Forelimb muscle (tissue), 1 donor: ENCODE measurements around the gene IPO11. TPM values are rescaled to one million over a fixed set of nuclear protein-coding genes. Genes with fewer than 3 reads are reported as not detected.
"Not testable (repeated sequence)": the region's sequence is repeated elsewhere in the genome, so short reads cannot be mapped to it uniquely, and the experiment has no call there.

Experiments used
- DNase-seq: peaks from one replicate; pipeline ENCODE4 v3.0.0-alpha.2; 2013; ENCODE audit warnings: low read depth
- polyA plus RNA-seq: library from polyadenylated mRNA; unstranded; fragments of 120-200 nt; gene quantifications from one replicate; pipeline ENCODE4 v1.2.1, GENCODE V29; 2013; ENCODE audit not compliant: insufficient read length

Gene IPO11
- polyA plus RNA-seq, 1 donor: 22.6 TPM

- DNase-seq: no peak
Measured at GRCh38 chr5:62448528-62448927, 36.0 kb downstream of the IPO11 start.

DNA sequence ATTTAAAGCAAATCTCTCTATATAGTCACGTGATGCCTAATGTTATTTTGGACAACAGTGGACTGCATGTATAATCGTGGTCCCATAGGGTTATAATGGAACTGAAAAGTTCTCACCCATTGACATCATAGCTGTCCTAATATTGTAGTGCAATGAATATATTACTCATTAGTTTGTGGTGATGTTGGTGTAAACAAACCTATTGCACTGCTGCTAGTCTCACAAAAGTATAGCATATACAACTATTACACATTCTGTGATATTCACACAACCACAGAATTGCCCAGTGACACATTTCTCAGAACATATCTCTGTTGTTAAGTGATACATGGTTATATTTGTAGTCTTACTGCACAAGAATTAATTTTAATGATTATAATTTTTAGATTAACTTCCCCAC is 37.7 kb downstream of the IPO11 start:
- no peak for DNase-seq

DNA sequence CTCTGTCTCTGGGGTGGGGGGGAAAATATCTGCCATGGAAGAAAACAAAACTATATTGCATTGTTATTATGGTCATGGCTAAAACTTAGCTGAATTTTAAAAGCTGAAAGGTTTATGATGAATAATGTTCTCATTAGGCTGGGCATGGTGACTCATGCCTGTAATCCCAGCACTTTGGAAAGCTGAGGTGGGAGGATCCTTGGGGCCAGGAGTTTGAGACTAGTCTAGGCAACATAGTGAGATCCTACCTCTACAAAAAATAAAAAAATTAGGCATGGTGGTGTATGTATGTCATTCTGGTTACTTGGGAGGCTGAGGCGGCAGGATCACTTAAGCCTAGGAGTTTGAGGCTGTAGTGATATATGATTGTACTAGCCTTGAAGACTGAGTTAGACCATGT is 44.5 kb downstream of the IPO11 start:
- DNase-seq: no peak

DNA sequence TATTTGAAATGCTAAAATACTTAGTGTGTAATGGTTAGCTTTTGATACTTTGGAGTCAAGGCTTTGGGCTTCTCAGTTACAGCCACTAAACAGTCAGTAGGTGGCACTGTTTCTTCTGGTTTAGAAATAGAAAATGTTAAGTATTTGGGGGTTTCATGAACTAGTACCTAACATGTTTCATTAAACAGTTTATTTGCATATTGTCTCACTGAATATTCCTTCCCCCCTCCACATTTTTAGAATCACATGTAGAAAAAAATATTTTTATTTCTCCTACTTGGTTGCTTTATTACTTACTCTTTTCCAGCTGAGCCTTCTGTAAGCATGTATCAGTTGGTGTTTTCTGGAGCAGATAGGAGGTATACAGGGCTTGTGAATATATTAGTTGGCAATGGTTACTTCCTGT is 48.0 kb downstream of the IPO11 start:
- DNase-seq: peak; percentile 17

DNA sequence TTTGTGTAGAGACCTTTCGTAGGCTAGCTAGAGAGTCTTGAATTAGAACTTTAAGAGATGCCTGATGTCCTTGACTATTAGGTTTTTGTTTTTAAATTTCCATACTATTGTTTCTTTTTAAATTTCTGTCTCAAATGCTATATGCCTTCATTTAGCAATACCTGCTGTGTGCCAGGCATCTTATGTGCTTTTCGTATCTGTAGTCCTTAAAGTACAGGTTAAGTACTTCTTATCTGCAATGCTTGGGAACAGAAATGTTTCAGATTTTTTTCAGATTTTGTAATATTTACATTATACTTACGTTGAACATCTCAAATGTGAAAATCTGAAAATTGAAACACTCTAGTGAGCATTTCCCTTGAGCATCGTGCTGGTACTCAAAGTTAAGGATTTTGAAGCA is 49.0 kb downstream of the IPO11 start:
- DNase-seq: no peak

- DNase-seq: no peak
Measured at GRCh38 chr5:62465985-62466925, 53.7 kb downstream of the IPO11 start.

- DNase-seq: no peak
Measured at GRCh38 chr5:62473209-62473608, 60.6 kb downstream of the IPO11 start.

GRCh38 chr5:62475072-62475471 is 62.5 kb downstream of the IPO11 start:
- DNase-seq: no peak

GRCh38 chr5:62477801-62478200 is 65.2 kb downstream of the IPO11 start:
- DNase-seq: no peak

- no peak for DNase-seq
Measured at GRCh38 chr5:62483556-62483955, 71.0 kb downstream of the IPO11 start.

GRCh38 chr5:62486672-62487071 is 74.1 kb downstream of the IPO11 start:
- no peak for DNase-seq

- no peak for DNase-seq
Measured at GRCh38 chr5:62488531-62488930, 76.0 kb downstream of the IPO11 start.

DNA sequence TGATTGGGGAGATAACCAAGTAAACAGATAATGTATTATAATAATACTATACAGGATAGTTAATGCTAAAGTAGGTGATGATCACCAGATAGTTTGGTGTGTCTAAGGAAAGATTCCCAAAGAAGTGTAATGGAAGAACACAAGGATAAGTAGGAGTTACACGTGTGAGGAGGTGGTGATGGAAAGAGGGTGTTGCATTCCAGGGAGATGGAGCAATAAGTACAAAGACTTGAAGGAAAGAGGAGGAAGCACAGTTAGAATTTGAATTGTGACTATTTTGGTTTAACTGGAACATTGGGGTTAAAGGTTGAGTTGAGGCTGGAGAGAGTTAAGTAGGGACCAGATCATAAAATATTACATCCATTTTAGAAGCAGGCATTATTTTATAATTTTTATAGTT is 76.9 kb downstream of the IPO11 start:
- no peak for DNase-seq

- no peak for DNase-seq
Measured at GRCh38 chr5:62494772-62495171, 82.2 kb downstream of the IPO11 start.

DNA sequence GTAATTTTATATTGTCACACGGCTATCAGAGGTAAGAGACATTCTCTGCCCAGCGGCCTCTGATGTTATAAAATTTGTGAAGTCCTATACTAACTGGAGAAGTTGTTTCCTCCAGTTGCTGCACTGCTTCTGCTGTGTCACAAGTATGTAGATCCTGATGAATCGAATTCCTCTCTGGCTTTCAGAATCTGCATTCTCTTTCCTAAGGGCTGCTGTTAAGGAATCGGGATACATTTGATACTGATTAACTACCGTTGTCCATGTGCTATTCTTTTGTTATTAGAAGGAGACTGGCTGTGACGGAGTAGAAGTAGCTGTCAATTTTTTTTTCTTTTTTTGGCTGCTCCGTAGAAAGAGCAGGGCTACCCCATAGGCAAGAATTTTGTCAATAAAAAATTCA is 84.3 kb downstream of the IPO11 start:
- DNase-seq: no peak

DNA sequence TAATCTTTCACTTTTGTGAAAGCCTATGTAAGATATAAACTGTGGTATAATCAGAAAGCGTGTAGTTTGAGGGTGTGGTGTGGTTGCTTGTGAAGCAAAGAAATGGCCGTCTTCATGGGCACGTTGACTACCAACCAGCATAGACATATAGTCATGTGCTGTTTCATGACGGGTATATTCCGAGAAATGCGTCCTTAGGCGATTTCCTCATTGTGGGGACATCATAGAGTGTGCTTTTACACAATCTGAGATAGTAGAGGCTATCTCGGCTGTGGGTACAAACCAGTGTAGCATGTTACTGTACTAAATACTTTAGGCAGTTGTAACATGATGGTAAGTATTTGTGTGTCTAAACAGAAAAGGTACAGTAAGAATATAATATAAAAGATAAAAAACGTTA is 86.4 kb downstream of the IPO11 start:
- no peak for DNase-seq

GRCh38 chr5:62499756-62500155 is 87.2 kb downstream of the IPO11 start:
- no peak for DNase-seq

DNA sequence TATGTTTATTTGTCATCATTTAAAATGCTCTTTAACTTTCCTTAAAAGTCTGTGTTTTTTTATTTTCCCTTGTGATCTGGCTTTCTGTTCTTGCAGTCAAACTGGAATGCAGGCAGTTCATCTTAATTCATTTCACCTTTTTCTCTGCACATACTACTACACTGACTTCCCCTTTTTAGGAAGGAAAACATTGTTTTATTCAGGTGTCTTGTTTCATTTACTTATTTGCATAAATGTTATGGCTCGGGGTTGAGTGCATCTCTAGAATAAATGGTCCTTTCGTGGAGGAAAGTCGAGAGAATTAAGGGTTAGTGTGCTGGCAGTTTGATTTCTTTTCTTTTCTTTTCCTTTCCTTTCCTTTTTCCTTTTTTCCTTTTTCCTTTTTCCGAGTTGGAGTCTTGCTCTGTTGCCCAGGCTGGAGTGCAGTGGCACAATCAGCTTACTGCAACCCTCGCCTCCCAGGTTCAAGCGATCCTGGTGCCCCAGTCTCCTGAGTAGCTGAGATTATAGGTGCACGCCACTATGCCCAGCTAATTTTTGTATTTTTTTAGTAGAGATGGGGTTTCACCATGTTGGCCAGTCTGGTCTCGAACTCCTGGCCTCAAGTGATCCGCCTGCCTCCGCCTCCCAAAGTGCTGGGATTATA is 90.0 kb downstream of the IPO11 start:
- no peak for DNase-seq

DNA sequence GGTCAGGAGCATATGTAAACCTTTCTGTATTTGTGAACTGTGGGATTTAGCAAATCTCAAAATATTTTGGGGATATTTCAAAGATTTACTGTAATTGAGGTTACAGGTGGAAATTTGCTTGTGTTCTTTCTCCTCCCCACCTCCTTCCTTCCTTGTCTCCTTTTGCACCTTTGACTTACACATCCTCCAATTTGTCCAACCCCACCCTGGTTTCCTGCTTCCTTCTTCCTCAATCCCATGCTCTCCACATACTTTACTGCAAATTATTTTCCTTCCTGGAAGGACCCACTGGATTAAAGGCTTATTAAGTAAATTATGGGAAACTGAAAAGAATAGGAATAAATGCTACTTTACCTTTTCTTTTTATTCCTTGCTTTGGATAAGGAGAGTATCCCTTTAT is 91.6 kb downstream of the IPO11 start:
- DNase-seq: no peak

GRCh38 chr5:62506659-62507460 is 94.3 kb downstream of the IPO11 start:
- no peak for DNase-seq

- not testable (repeated sequence) for DNase-seq
Measured at GRCh38 chr5:62508760-62509159, 96.2 kb downstream of the IPO11 start.

GRCh38 chr5:62509806-62510205 is 97.2 kb downstream of the IPO11 start:
- DNase-seq: no peak
